GM19035 (cell line): ENCODE data around the gene CCDC57.

Experiments used
- ATAC-seq: cut with Tn5 transposase; IDR thresholded peaks from one replicate; pipeline ENCODE4 v1.9.1; 2021; ENCODE audit not compliant: unreplicated experiment

The CCDC57 gene

GRCh38 chr17:82129095-82129494, 83.5 kb downstream of the CCDC57 start:
- no peak for ATAC-seq

GRCh38 chr17:82128287-82128686, 84.4 kb downstream of the CCDC57 start:
- ATAC-seq = no peak

GRCh38 chr17:82127704-82128103, 84.9 kb downstream of the CCDC57 start:
- ATAC-seq = no peak

- ATAC-seq = no peak
These were observed 85.4 kb downstream of the CCDC57 start for GRCh38 chr17:82127315-82127595.

- no peak for ATAC-seq
These were observed 85.9 kb downstream of the CCDC57 start for GRCh38 chr17:82126556-82127314.

GRCh38 chr17:82124101-82124500, 88.5 kb downstream of the CCDC57 start:
- ATAC-seq = no peak

GRCh38 chr17:82121660-82122629, 90.7 kb downstream of the CCDC57 start:
- no peak for ATAC-seq

- ATAC-seq = no peak
These were observed 91.4 kb downstream of the CCDC57 start for GRCh38 chr17:82121246-82121645.

- no peak for ATAC-seq
These were observed 92.5 kb downstream of the CCDC57 start for GRCh38 chr17:82120148-82120547.

GRCh38 chr17:82118815-82119380, 93.7 kb downstream of the CCDC57 start:
- ATAC-seq = no peak

GRCh38 chr17:82118168-82118814, 94.4 kb downstream of the CCDC57 start:
- ATAC-seq = no peak

- ATAC-seq = no peak
These were observed 95.2 kb downstream of the CCDC57 start for GRCh38 chr17:82117139-82118090.

- ATAC-seq = no peak
These were observed 96.4 kb downstream of the CCDC57 start for GRCh38 chr17:82116246-82116645.

- no peak for ATAC-seq
These were observed 97.8 kb downstream of the CCDC57 start for GRCh38 chr17:82114872-82115271.

GRCh38 chr17:82114447-82114846, 98.2 kb downstream of the CCDC57 start:
- no peak for ATAC-seq

GRCh38 chr17:82113941-82114340, 98.7 kb downstream of the CCDC57 start:
- no peak for ATAC-seq

- no peak for ATAC-seq
These were observed 99.2 kb downstream of the CCDC57 start for GRCh38 chr17:82113422-82113821.

- no peak for ATAC-seq
These were observed 99.7 kb downstream of the CCDC57 start for GRCh38 chr17:82112914-82113311.

GRCh38 chr17:82112181-82112913, 100.3 kb downstream of the CCDC57 start:
- no peak for ATAC-seq

- ATAC-seq = no peak
These were observed 102.3 kb downstream of the CCDC57 start for GRCh38 chr17:82110298-82110697.
